MV-4-11 (cell line): ENCODE measurements around the gene TSPAN19.

Experiments used
- DNase-seq: peaks from one replicate; lab custom pipeline; 2025; lab: John Stamatoyannopoulos, UW

TSPAN19 gene

GRCh38 chr12:85000729-85001128 lies 35.3 kb downstream of the TSPAN19 start:
- no peak for DNase-seq

GRCh38 chr12:84998341-84998740 lies 37.7 kb downstream of the TSPAN19 start:
- no peak for DNase-seq

GRCh38 chr12:84996759-84997158 lies 39.3 kb downstream of the TSPAN19 start:
- DNase-seq, result no peak

DNA sequence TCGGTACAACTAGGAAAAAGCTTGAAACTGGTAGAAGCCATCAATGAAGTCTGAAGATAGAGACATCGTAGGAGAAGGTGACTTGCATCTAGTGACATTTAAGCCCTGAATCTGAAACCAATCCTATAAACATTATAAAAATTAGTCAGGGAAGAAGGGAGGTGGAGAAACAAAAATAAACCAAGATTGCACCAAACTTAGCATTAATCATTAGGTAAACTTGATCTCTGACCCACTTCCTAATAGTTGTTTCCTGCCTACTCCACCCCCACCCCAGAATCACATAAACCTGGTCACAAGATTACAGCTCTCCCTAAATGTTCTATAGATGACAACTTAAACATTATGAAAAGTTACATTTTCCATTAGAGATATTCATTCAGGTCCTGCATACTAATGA lies 40.4 kb downstream of the TSPAN19 start:
- no peak for DNase-seq

DNA sequence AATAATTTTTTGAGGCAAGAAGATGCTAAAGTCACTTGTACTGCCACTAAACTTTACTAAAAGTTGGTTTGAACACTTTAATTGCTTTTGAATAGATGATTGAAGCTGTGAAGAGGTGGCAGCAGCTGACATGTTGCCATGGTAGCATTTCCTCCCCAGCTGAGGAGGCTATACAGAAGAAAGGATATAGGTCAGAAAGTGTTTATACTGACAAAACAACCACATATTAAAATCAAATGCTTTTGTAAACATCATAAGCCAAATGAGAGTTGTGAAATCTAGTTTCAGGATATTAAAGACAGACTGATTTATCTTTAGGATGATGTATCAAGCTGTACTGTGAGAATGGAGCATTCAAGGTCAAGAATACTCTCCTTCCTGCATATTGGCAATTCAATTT lies 41.7 kb downstream of the TSPAN19 start:
- no peak for DNase-seq

- no peak for DNase-seq
These were observed 49.5 kb downstream of the TSPAN19 start for GRCh38 chr12:84986586-84986985.

- no peak for DNase-seq
These were observed 50.0 kb downstream of the TSPAN19 start for GRCh38 chr12:84986117-84986516.

DNA sequence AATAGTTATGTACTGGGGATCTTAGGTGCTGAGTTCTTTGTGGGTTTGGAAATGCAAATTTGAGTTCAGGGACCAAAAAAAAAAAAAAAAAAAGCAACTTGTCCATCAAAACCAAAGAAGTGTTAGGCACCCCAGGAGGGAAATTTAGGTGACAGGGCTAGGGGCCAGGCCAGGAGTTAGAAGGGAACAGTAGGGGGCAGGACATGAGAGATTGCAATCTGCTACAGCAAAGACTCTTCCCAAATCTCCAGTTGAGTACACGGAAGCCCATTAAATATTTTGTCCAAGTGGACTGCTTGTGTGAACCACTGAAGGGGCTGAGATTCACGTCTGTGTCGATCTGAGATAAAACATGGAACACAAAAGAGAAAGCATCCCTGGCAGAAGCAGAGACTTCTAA lies 52.8 kb downstream of the TSPAN19 start:
- no peak for DNase-seq

- DNase-seq, result no peak
These were observed 53.2 kb downstream of the TSPAN19 start for GRCh38 chr12:84982888-84983287.

DNA sequence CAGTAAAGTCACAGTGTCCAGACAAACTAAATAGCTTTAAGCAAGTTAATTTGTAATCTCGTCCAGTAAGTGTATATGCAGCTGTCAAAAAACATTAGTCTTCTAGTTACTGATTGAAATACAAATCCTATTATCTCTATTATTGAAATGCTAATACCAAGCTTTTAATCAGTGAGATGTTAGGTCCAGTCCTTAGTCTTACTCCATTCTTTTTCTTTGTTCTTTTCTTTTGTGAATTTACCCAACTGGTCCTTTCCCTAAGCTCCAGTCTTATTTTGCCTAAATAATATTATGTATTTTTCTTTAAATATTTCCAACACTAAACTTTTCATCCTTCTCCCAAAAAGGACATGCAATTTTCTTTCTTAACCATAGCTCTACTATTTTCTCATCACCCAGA lies 57.2 kb downstream of the TSPAN19 start:
- DNase-seq, result no peak

DNA sequence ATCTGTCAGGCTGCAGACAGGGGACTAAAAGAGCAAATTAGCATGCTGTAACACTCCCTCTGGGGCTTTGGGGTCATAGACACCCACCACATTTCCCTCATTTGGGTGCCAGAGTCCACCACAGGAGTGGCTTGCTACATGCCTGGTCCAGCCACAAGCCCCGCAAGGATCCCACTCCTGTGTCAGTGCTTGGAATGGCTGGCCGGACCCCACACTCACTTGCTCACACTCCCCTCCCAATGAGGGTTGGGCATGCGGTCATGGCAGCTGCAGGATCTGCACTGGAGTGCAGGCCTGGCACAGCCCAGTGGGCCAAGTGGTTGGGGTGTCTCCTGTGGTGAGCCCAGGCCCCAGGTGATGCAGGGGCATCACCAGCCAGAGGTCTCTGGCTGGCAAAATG lies 59.9 kb downstream of the TSPAN19 start:
- DNase-seq, result no peak

- no peak for DNase-seq
These were observed 61.8 kb downstream of the TSPAN19 start for GRCh38 chr12:84974155-84974815.

- no peak for DNase-seq
These were observed 63.1 kb downstream of the TSPAN19 start for GRCh38 chr12:84973026-84973425.

DNA sequence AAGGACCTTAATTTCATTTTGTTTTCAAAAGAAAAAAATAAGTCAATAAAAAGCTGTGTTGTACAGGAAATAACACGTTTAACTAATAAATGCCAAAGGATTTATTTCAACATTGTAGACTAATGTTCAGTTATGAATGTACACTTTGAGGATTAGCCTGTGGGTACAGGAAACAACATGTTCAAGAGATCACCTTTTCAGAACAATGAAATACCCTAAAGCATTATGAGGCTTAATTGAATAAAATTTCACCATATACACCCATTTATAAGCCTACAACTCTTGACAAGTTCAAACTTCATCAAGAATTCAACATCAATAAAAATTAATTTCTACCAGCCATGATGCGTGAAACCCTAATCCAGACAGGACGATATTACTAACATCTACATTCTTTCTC lies 66.9 kb downstream of the TSPAN19 start:
- DNase-seq, result no peak
